B cell (primary cell): ENCODE measurements around the gene POU1F1.

Source experiments
- CTCF ChIP-seq: fragments of 200-600 bp; IDR thresholded peaks from one replicate; pipeline ENCODE4 v1.8.0; 2022; ENCODE audit warnings: antibody characterized with exemption, mild to moderate bottlenecking
- EZH2 ChIP-seq: IDR thresholded peaks from 2 replicates; pipeline ENCODE4 v1.6.1; 2012; ENCODE audit warnings: borderline replicate concordance, low read depth, mild to moderate bottlenecking, moderate library complexity, low read length; ENCODE audit not compliant: insufficient read depth, poor library complexity, severe bottlenecking

GRCh38 chr3:87225659-87226058, 50.7 kb downstream of the POU1F1 start:
- TF ChIP-seq CTCF, result no peak
- TF ChIP-seq EZH2, result no peak
